B cell (primary cell): ENCODE results near the gene FUCA2. TPM values are rescaled to one million over a fixed set of nuclear protein-coding genes. Genes with fewer than 3 reads are reported as not detected.

Experiments used
- ATAC-seq: fragments of 200-7000 bp; cut with Tn5 transposase; one replicate; pipeline ENCODE4 v1.10.0; 2021; ENCODE audit warnings: low read depth, mild to moderate bottlenecking, moderate number of reproducible peaks, moderate library complexity
- CTCF ChIA-PET: fragments of 350-600 bp; sonication (Branson Sonifier 250); formaldehyde crosslinking; loops from one replicate; lab custom pipeline; 2021; ENCODE audit warnings: antibody characterized with exemption, inconsistent platforms; lab: Charles Lee
- POLR2A ChIA-PET: fragments of 350-600 bp; sonication (Branson Sonifier 250); formaldehyde crosslinking; loops from one replicate; lab custom pipeline; 2021; ENCODE audit warnings: antibody characterized with exemption; lab: Charles Lee
- DNase-seq: peaks from one replicate; pipeline ENCODE4 v3.0.0; 2013
- H2AFZ ChIP-seq: 2 replicates; pipeline ENCODE4 v1.6.1; 2012; ENCODE audit warnings: mild to moderate bottlenecking, low read depth, low read length; ENCODE audit not compliant: insufficient read depth, poor library complexity, severe bottlenecking
- H3K27ac ChIP-seq, 2 donors: 1 replicate in 1 of 2; 2 replicates in 1 of 2; pipeline ENCODE4 v1.5.1; 2012 to 2013; ENCODE audit warnings: low read length in 2 of 2, mild to moderate bottlenecking in 2 of 2, moderate library complexity in 1 of 2
- H3K27me3 ChIP-seq, 4 experiments: fragments of 200-600 bp in 1 of 4; sonication (generic) in 1 of 4; replicated peaks in 1 of 4; 1 replicate in 2 of 4; 2 replicates in 2 of 4; pipeline versions ENCODE4 v1.6.1 to v1.7.0; 2013 to 2016; ENCODE audit warnings: low read length in 3 of 4, mild to moderate bottlenecking in 2 of 4, mixed read lengths in 1 of 4, moderate library complexity in 1 of 4; ENCODE audit not compliant: insufficient read depth in 4 of 4, control insufficient read depth in 3 of 4; ENCODE audit errors: control extremely low read depth in 1 of 4
- H3K36me3 ChIP-seq, 2 experiments: replicated peaks in 1 of 2; 1 replicate in 1 of 2; 2 replicates in 1 of 2; pipeline versions ENCODE4 v1.6.1 to v1.7.1; 2013; ENCODE audit warnings: low read length in 1 of 2; ENCODE audit not compliant: insufficient read depth in 2 of 2, control insufficient read depth in 1 of 2; ENCODE audit errors: control extremely low read depth in 1 of 2, extremely low read depth in 1 of 2
- H3K4me1 ChIP-seq, 2 donors: fragments of 200-600 bp in 1 of 2; sonication (generic) in 1 of 2; 1 replicate in 1 of 2; 2 replicates in 1 of 2; pipeline versions ENCODE4 v1.5.1 to v1.6.1; 2013 to 2017; ENCODE audit warnings: low read length in 2 of 2; ENCODE audit not compliant: control insufficient read depth in 2 of 2, insufficient read depth in 2 of 2
- H3K4me2 ChIP-seq: replicated peaks from 2 replicates; pipeline ENCODE3; 2012; ENCODE audit warnings: mild to moderate bottlenecking, low read depth, low read length; ENCODE audit not compliant: poor library complexity, severe bottlenecking
- H3K4me3 ChIP-seq, 5 experiments: fragments of 200-600 bp in 1 of 5; sonication (generic) in 1 of 5; 1 replicate in 3 of 5; 2 replicates in 2 of 5; pipeline versions ENCODE4 v1.5.1 to v1.7.0; 2011 to 2016; ENCODE audit warnings: low read length in 4 of 5, mild to moderate bottlenecking in 4 of 5, low read depth in 2 of 5, control low read depth in 1 of 5, moderate library complexity in 1 of 5; ENCODE audit not compliant: insufficient read depth in 1 of 5; ENCODE audit errors: control extremely low read depth in 1 of 5, extremely low read depth in 1 of 5
- H3K79me2 ChIP-seq: fragments of 200-600 bp; sonication (generic); one replicate; pipeline ENCODE4 v1.6.0; 2016; ENCODE audit warnings: low read length; ENCODE audit not compliant: control insufficient read depth, insufficient read depth
- H3K9ac ChIP-seq: fragments of 200-600 bp; sonication (generic); 2 replicates; pipeline ENCODE4 v1.6.1; 2017; ENCODE audit warnings: mild to moderate bottlenecking, low read length, moderate library complexity
- H3K9me3 ChIP-seq, 3 donors: one replicate each; pipeline versions ENCODE4 v1.6.1 to v1.7.1; 2013; ENCODE audit warnings: low read length in 2 of 3; ENCODE audit not compliant: control insufficient read depth in 2 of 3, insufficient read depth in 1 of 3; ENCODE audit errors: control extremely low read depth in 1 of 3
- H4K20me1 ChIP-seq: 2 replicates; pipeline ENCODE4 v1.6.0; 2012; ENCODE audit warnings: mild to moderate bottlenecking, low read length; ENCODE audit not compliant: insufficient read depth, control insufficient read depth, poor library complexity, severe bottlenecking
- H3K27ac Mint-ChIP-seq: one replicate; pipeline ENCODE4 v1.8.0; 2021; ENCODE audit warnings: mixed read lengths
- H3K27me3 Mint-ChIP-seq: one replicate; pipeline ENCODE4 v1.8.0; 2021; ENCODE audit warnings: mixed read lengths
- H3K4me1 Mint-ChIP-seq: one replicate; pipeline ENCODE4 v1.8.0; 2021; ENCODE audit warnings: mixed read lengths
- H3K4me3 Mint-ChIP-seq: one replicate; pipeline ENCODE4 v1.8.0; 2021; ENCODE audit warnings: mixed read lengths
- H3K9me3 Mint-ChIP-seq: one replicate; pipeline ENCODE4 v1.8.0; 2022; ENCODE audit warnings: mixed read lengths; ENCODE audit not compliant: insufficient read depth
- EZH2 ChIP-seq: IDR thresholded peaks from 2 replicates; pipeline ENCODE4 v1.6.1; 2012; ENCODE audit warnings: borderline replicate concordance, low read depth, mild to moderate bottlenecking, moderate library complexity, low read length; ENCODE audit not compliant: insufficient read depth, poor library complexity, severe bottlenecking
- WGBS: methylation state at CpG from one replicate; pipeline ENCODE4 v1.1.5; 2013; ENCODE audit warnings: missing lambda C conversion rate; ENCODE audit not compliant: insufficient coverage; 5-methylcytosine and 5-hydroxymethylcytosine counted together
- intact Hi-C: fragments of 100-400 bp; cut with micrococcal nuclease; formaldehyde crosslinking; loops from one replicate; pipeline ENCODE4 v1.10.0; 2022
- polyA plus RNA-seq: library from polyadenylated mRNA; depleted of rRNA; stranded (reverse); fragments of >200 nt; gene quantifications from 2 replicates; pipeline ENCODE4 v1.2.3, GENCODE V29; 2012
- total RNA-seq, 2 donors: library from RNA; stranded (reverse); fragments of 120-200 nt in 1 of 2; gene quantifications; 1 replicate in 1 of 2; 2 replicates in 1 of 2; pipeline versions ENCODE4 v1.2.3 to v1.2.4, GENCODE V29; 2013 to 2022
- TF ChIP-seq, protein P1 (sequence below): fragments of 200-600 bp; IDR thresholded peaks from one replicate; pipeline ENCODE4 v1.8.0; 2022; ENCODE audit warnings: antibody characterized with exemption, mild to moderate bottlenecking

FUCA2 gene
- total and polyA plus RNA-seq, 2 donors (not counting 1 experiment from before 2014, with no cell fraction given): 3.6 to 8.3 TPM

DNA sequence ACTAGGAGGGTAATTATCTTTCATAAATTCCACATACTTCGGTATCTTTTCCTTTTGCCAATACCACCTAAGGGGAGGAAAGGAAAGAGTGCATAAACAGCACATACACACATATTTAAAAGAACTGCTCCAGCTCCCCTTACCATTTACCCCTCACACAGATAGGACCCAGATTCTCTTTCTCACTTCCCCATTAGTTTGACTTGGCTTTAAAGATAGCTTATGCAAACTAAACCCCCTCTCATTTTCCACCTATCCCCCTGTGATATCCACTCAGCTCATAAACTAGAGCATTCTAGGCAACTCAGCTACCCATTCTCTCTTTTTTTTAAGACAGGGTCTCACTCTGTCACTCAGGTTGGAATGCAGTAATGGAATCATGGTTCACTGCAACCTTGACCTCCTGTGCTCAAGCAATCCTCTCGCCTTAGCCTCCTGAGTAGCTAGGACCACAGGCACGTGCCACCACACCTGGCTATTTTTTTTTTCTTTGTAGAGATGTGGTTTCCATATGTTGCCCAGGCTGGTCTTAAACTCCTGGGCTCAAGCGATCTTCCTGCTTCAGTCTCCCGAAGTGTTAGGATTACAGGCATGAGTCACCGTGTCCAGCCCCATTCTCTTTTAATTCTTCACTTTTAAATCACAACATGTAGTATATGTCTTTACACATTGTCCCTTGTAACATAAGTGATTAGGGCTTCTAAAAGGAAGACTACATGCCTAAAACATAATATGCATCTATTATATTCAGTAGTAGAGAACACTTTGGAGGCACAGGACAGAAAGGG, 4.0 kb downstream of the FUCA2 start:
- Histone ChIP-seq H4K20me1 (no peaks in the 10 kb centered on the region), H3K9ac (no peak overlapping the region), H3K9me3 (no peaks in the 10 kb centered on the region), H2AFZ (no peak overlapping the region), H3K4me1 (peaks cover 15 to 19% of the 10 kb centered on the region in 2 donors), H3K4me3 (no peak overlapping the region), H3K27ac (no peak overlapping the region), H3K4me2 (no peak overlapping the region), H3K27me3 (no peaks in the 10 kb centered on the region), H3K36me3 (peaks cover 0 to 7% of the 10 kb centered on the region in 2 experiments), H3K79me2 (peaks cover 6% of the 10 kb centered on the region)
- no peak for ATAC-seq
- POLR2A ChIA-PET: no interaction called here
- no peaks in the 10 kb centered on the region for H3K27me3 Mint-ChIP-seq
- H3K4me3 Mint-ChIP-seq: no peak overlapping the region
- no peak for TF ChIP-seq EZH2
- TF ChIP-seq, protein P1, sequence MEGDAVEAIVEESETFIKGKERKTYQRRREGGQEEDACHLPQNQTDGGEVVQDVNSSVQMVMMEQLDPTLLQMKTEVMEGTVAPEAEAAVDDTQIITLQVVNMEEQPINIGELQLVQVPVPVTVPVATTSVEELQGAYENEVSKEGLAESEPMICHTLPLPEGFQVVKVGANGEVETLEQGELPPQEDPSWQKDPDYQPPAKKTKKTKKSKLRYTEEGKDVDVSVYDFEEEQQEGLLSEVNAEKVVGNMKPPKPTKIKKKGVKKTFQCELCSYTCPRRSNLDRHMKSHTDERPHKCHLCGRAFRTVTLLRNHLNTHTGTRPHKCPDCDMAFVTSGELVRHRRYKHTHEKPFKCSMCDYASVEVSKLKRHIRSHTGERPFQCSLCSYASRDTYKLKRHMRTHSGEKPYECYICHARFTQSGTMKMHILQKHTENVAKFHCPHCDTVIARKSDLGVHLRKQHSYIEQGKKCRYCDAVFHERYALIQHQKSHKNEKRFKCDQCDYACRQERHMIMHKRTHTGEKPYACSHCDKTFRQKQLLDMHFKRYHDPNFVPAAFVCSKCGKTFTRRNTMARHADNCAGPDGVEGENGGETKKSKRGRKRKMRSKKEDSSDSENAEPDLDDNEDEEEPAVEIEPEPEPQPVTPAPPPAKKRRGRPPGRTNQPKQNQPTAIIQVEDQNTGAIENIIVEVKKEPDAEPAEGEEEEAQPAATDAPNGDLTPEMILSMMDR: no peak
- peaks cover 28% of the 10 kb centered on the region for H3K4me1 Mint-ChIP-seq
- intact Hi-C loops: no loop called here
- no peak overlapping the region for H3K27ac Mint-ChIP-seq
- 63% methylated on average over 2 of the region's 6 CpGs for WGBS
- no peak for DNase-seq
- no peaks in the 10 kb centered on the region for H3K9me3 Mint-ChIP-seq
- CTCF ChIA-PET: interaction anchor here (0.7 kb wide), 1 partner anchor 570 kb away, joined by 3 read pairs; no protein-coding TSS in a partner anchor

DNA sequence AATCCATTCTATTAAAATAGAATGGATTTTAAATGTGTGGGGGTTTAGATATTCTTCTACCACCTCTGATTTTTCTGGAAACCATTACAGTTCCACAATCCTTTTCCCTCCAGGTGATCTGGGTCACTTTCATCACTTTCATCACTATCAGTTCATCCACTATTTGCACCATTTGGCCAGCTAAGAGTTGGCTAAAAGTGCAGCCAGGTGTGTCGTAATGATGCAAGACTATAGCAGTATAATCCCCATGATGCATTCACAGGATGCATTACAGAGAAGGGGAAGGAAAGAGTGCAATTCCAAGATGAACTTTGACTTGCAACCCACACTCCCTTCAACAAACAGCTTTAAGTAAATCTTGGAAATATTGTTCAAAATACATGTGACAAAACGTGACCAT, 4.9 kb downstream of the FUCA2 start:
- H2AFZ ChIP-seq: no peak overlapping the region

More for the DNA sequence above, 4.9 kb downstream of the FUCA2 start:
- peaks cover 15% of the 10 kb centered on the region in 2 donors for H3K4me1 ChIP-seq
- CTCF ChIA-PET: no interaction called here
- TF ChIP-seq, protein P1: no peak
- no peak for TF ChIP-seq EZH2
- H3K4me3 ChIP-seq: no peak overlapping the region
- H3K27me3 ChIP-seq: no peaks in the 10 kb centered on the region
- Mint-ChIP-seq H3K4me1 (peaks cover 23% of the 10 kb centered on the region), H3K4me3 (no peak overlapping the region), H3K27me3 (no peaks in the 10 kb centered on the region), H3K27ac (no peak overlapping the region), H3K9me3 (no peaks in the 10 kb centered on the region)
- no peak overlapping the region for H3K27ac ChIP-seq
- H3K79me2 ChIP-seq: peaks cover 6% of the 10 kb centered on the region
- H3K9ac ChIP-seq: no peak overlapping the region
- ATAC-seq (no peak), DNase-seq (no peak)
- intact Hi-C loops: no loop called here
- peaks cover 0 to 7% of the 10 kb centered on the region in 2 experiments for H3K36me3 ChIP-seq
- POLR2A ChIA-PET: no interaction called here
- WGBS: 92% methylated on average over 1 of the region's 2 CpGs
- H3K4me2 ChIP-seq: no peak overlapping the region
- no peaks in the 10 kb centered on the region for H4K20me1 ChIP-seq
- H3K9me3 ChIP-seq: no peaks in the 10 kb centered on the region
